Measurements from ENCODE around the gene ZNF30. TPM values are rescaled to one million over a fixed set of nuclear protein-coding genes. Genes with fewer than 3 reads are reported as not detected.
"Not testable (repeated sequence)": the region's sequence is repeated elsewhere in the genome, so short reads cannot be mapped to it uniquely, and the experiment has no call there.

The ZNF30 gene
- total RNA-seq, 1 donor from 2014 or later = 3.7 TPM

DNA sequence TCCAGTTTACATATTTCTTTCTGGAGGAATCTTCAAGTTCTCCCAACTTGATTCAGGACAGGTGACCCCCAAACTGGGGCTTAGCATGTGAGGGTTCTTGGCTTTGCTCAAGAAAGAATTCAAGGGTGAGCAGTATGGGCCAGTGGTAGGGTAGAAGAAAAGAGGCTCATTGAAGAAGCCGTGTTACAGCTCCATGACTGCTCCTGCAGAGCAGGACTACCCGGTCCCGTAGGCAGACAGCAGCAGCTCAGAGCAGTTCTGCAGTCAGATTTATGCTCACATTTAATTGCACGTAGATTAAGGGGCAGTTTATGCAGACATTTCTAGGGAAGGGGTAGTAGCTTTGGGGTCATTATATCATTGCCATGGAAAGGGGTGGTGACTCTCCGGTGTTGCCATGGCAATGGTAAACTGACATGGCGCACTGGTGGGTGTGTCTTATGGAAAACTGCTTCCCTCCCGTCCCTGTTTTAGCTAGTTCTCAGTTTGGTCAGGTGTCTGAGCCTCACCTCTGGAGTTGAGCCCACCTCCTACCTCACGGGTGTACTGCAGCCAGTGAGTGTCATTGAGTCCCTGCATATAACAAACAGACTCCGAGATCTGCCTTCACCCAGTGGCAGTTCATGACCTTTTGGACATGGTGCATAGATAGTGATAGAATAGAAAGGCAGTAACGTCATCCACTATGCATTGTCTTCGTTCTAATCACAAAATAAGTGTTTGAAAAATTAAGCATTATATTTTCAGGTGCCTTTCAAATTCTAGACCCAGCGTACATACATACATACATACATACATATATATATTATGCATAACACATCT lies 53.3 kb downstream of the ZNF30 start:
- intact Hi-C loops (cut with micrococcal nuclease) = no loop called here
- no peak for DNase-seq
- ATAC-seq = no peak

DNA sequence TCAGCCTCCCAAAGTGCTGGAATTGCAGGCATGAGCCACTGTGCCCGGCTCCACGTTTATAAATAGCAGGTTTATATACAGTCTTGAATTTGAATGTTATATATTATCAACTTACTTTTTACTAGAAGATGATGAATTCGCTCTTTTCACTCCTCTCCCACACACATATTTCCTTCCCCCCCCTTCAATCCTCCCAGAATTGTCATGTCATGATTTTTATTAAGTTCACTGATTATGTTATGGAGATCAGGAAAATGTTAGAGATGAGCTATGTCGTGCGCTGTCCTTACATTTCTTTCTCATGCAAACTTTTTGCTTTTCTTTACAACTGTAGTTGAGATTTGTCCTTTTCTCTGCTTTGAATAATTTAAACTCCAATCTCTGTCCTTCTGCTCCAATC lies 55.6 kb downstream of the ZNF30 start:
- ATAC-seq (no peak), DNase-seq (no peak)
- intact Hi-C loops (cut with micrococcal nuclease) = no loop called here

DNA sequence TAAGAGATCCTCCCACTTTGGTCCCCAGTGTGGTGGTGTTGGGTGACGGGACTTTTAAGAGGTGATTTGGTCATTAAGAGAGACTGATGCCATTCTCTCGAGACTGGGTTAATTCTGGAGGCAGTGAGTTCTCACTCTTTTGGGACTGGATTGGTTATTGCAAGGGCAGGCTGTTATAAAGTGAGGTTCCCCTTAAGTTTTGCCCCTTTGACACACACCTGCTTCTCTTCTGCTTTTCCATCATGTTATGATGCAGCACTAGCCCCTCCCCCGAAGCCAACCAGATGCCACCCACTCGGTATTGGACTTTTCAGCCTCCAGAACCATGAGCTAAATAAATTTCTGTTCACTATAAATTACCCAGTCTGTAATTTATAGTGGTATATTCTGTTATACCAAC lies 57.1 kb downstream of the ZNF30 start:
- no peak for ATAC-seq
- intact Hi-C loops (cut with micrococcal nuclease) = no loop called here
- no peak for DNase-seq

DNA sequence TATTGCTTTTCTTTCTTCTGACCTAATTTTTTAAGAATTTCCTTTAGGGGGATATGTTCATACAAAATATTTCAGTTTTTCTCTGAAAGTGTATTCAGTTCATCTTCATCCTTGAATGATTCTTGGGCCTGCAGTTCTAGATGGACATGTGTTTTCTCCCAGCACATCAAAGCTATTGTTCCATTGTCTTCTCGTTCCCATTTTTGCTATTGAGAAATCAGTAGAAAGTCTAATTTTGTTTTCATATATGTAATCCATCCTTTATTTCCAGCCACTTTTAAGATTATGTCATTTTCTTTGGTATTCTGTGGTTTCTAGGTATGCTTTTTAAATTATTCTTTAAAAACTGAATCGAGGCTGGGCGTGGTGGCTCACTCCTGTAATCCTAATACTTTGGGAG lies 57.6 kb downstream of the ZNF30 start:
- no peak for DNase-seq
- intact Hi-C loops (cut with micrococcal nuclease) = no loop called here

DNA sequence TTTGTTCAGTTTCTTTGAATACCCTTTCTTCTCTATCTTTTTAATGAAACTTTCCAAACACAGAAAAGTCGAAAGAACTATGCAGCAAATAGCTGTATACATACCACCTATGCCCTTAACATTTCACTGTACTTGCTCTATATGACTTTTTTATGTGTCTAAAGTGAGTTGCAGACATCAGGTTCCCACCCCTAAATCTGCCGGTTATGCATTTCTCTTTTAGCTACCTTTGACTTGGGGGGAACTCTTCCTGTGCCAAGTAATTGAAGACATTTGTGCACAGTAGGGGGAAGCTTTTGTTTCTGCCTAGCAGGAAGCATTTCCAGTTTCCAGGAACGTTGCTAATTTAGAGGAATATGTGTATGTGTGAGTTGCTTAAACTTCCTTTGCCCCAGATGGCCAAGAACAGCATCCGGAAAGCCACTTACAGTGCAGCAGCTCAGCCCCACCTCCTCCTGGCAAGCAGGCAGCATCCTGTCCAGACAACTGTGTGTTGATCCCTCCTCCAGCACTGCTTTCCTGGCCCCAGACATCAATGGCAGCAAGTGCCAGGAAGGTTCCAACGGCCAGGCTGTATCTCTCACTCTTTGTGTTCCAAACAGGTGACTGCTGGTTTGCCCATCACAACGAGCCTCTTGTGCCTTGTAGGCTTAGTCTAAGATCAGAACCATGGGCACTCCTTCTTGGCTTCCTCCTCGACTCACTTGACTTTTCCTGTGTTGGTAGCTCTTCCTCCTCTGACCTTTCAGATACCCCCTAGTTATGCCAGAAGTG lies 58.7 kb downstream of the ZNF30 start:
- ATAC-seq = peak; percentile 98
- peak; percentile 73 for DNase-seq
- intact Hi-C loops (cut with micrococcal nuclease) = no loop called here

More for the DNA sequence above, 57.6 kb downstream of the ZNF30 start:
- ATAC-seq = no peak

DNA sequence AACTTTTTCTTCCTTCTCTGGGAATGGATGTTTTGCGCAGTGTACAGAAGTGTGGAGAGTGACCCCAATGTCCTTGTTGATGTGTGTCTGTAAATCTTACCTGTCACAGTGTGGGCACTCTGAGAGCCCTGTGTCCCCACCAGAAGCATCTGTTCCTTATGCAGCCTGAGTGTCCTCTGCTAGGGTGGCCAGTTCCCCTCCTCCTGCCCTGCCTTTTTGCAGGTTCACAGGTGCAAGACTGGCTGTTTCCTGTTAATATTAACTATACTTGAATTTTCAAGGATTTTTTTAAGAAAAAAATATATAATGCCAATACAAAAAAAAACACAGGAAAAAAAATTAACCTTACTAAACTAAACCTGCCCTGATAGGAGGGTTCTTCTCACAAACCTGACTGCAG lies 61.4 kb downstream of the ZNF30 start:
- intact Hi-C loops (cut with micrococcal nuclease) = no loop called here
- DNase-seq (no peak), ATAC-seq (no peak)

DNA sequence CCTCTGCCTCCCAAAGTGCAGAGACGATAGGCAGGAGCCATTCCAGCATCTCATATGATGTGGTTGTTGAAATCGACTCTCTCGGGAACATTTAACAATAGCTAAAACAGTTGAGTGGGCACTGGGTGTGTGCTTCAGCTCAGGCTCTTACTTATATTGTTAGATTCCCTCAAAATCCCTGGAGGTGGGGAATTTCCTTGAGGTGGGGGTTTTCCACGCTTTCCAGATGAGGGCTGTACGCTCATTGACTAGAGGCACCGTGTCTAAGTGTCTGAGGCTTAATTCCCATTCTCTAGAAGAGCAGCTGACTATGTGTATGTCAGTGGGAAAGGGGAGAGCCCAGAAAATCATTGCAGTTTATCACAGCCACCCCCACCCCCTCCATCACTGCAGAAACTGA lies 62.6 kb downstream of the ZNF30 start:
- ATAC-seq (no peak), DNase-seq (no peak)
- intact Hi-C loops (cut with micrococcal nuclease) = no loop called here

DNA sequence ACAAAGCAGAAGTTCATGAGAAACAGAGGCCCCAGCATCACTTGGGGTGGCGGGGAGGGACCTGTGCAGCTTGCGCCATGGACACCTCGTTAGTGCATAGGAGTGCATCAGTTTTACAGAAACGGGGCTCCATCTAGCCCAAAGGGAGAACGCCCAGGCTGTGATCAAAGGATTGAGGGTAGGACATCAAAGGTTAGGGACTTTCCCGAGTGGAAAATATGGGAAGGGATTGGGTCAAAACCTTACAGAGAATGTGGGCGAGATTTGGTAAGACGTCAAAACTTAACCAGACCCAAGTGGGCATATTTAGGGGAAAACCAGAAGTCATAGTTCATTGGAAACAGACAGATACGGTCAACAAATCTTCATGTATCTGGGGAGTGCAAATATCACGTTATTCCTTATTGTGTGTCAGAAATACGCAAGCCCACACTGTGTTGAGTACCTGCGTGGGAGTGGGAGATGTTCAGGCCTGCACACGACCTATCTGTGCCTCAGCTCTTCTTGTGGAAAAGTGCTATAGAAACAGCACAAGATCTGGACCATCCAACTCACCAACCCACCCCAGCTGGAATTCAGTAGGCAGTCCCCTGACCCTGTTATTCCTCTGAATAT lies 64.0 kb downstream of the ZNF30 start:
- ATAC-seq (no peak), DNase-seq (no peak)
- intact Hi-C loops (cut with micrococcal nuclease) = no loop called here

DNA sequence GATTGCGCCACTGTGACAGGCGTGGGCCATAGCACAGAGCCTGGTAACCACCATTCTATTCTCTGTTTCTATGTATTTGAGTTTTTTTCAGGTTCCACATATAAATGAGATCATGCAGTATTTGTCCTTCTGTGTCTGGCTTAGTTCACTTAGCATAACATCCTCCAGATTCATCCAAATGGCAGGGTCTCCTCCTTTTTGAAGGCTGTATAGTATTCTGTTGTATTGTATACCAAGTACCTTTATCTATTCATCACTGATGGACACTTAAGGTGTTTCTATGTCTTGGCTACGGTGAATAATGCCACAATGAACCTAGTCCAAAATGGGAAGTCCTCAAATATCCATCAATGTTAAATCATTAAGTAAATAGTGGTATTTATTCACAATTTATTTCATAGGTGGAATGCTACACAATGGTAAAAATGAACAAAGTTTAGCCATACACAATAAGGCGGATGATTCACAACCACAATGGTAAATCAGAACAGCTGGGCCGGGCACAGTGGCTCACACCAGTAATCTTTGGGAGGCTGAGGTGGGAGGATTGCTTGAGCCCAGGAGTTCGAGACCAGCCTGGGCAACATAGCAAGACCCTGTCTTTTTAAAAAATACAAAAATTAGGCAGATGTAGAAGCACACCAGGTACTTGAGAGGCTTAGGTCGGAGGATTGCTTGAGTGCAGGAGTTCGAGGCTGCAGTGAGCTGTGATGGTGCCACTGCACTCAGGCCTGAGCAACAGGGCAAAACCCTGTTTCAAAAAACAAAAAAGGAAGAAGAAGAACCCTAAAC lies 65.0 kb downstream of the ZNF30 start:
- no peak for DNase-seq
- intact Hi-C loops (cut with micrococcal nuclease) = no loop called here
- ATAC-seq = no peak

DNA sequence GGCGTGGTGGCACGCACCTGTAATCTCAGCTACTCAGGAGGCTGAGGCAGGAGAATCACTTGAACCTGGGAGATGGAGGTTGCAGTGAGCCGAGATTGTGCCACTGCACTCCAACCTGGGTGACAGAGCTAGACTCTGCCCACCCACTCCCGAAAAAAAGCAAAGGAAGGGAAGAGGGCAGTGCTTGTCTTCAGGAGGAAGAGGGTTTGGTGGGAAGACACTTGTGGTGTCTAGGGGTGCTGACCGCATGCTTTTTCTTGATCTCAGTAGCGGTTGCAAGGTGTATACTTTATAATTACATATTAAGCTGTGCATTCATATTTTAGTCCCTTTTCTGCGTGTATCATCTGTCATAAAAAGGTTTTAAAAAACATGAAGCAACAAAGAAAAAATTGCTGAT lies 65.9 kb downstream of the ZNF30 start:
- ATAC-seq; DNase-seq; intact Hi-C loops (cut with micrococcal nuclease): not testable (repeated sequence)

DNA sequence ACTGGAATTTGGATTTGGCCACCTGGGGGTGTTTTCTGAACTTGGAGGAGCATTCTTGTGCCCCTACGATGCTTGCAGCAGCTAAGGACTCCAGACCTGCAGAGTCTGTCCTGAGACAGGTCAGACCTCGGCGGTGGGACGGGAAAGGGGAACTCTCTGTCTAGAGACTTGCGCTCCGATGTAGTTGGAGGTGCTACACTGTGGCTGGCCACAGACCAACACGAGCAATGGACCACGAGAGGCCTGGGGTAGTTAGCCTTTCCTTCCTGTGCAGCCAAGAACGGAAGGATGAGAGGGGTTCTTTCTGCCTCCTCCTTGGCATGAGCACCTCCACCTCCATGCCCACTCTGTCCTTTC lies 67.6 kb downstream of the ZNF30 start:
- intact Hi-C loops (cut with micrococcal nuclease) = no loop called here
- ATAC-seq (no peak), DNase-seq (no peak)

Other genes starting within 250 kb of the ZNF30 start
- 0.89 TPM for gene SCGB2B2, start 249.7 kb upstream of the ZNF30 start, total RNA-seq
- 40.2 TPM for gene ZNF302, start 249.2 kb upstream of the ZNF30 start, total RNA-seq
- 21.6 TPM for gene ZNF181, start 192.7 kb upstream of the ZNF30 start, total RNA-seq
- gene ZNF599, start 153.7 kb upstream of the ZNF30 start, total RNA-seq = 3.4 TPM
- gene ZNF792, start 37.3 kb downstream of the ZNF30 start, total RNA-seq = 3.4 TPM
- gene GRAMD1A, start 73.4 kb downstream of the ZNF30 start, total RNA-seq = 30.6 TPM
- 45.7 TPM for gene SCN1B, start 103.6 kb downstream of the ZNF30 start, total RNA-seq
- gene HPN, start 114.8 kb downstream of the ZNF30 start, total RNA-seq = 9.8 TPM
- gene FXYD3, start 188.9 kb downstream of the ZNF30 start, total RNA-seq = 3.1 TPM
- 9.0 TPM for gene LGI4, start 208.2 kb downstream of the ZNF30 start, total RNA-seq
- gene FXYD1, start 211.9 kb downstream of the ZNF30 start, total RNA-seq = 489 TPM
- not detected for gene FXYD7, start 216.4 kb downstream of the ZNF30 start, total RNA-seq
- gene FXYD5, start 227.8 kb downstream of the ZNF30 start, total RNA-seq = 21.2 TPM

Measured in left ventricle myocardium superior (tissue), 1 donor.